Astrocyte (in vitro differentiated cells and primary cell): ENCODE measurements around the gene IARS2.

Experiments
- CTCF ChIP-seq: IDR thresholded peaks from 2 replicates; pipeline ENCODE4 v1.5.1; 2011; ENCODE audit warnings: low read depth, mild to moderate bottlenecking, inconsistent platforms, low read length, moderate library complexity; ENCODE audit not compliant: insufficient read depth
- EZH2 ChIP-seq: IDR thresholded peaks from 2 replicates; pipeline ENCODE4 v1.6.1; 2012; ENCODE audit warnings: mild to moderate bottlenecking, low read length, inconsistent platforms; ENCODE audit not compliant: insufficient read depth

DNA sequence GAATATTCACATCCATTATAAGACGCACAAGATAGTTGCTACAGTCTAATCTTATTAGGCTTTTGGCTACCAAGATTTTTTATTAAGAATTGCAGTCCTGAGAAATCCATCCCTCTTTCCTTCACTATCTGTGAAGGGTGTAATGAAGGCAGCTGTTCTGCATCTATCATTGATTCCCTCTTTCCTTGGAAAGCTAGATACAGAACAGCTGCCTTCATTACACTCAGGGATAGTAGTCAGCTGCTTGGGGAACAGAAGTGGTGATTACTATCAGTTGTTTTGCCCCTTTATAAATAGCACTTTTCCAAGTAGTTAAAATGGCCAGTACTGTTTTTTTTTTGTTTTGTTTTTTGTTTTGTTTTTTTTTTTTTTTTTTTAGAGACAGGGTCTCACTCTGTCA lies 70.2 kb downstream of the IARS2 start:
- TF ChIP-seq CTCF (no peak), EZH2 (no peak)
